T-helper 2 cell treated with Interferon-gamma antibody and Interleukin-4, amounts not matched to agents 100 ng/mL and 5 ng/mL, for 36 hours (primary cell): ENCODE measurements around the gene BFSP1. TPM values are rescaled to one million over a fixed set of nuclear protein-coding genes. Genes with fewer than 3 reads are reported as not detected.

Experiments used
- intact Hi-C: fragments of 100-400 bp; cut with micrococcal nuclease; formaldehyde crosslinking; loops from one replicate; pipeline ENCODE4 v1.15.1; 2023
- total RNA-seq: library from RNA; stranded (reverse); gene quantifications from 2 replicates; pipeline ENCODE4 v1.2.3, GENCODE V29; 2022

BFSP1 gene
- total RNA-seq, 1 donor from 2014 or later: 3.7 TPM

- intact Hi-C loops: no loop called here
These were observed 27.2 kb upstream of the BFSP1 start for GRCh38 chr20:17558154-17558940.

DNA sequence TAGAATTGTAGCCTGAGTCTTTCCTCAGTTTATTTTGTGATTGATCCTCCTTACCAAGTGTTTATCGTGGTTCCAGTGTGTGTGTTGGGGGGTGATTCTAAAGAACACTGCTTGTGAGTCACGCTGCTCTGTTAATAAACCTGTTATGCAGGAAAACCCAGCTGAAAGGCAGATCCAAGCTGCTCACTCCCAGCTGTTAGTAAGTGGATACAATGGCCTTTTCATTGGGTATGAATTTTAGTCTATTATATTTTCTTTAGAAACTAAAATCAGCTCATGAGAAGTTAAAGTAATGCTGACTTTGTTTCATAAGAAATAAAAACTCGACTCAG, 26.5 kb upstream of the BFSP1 start:
- intact Hi-C loops: no loop called here

- intact Hi-C loops: no loop called here
These were observed 25.9 kb upstream of the BFSP1 start for GRCh38 chr20:17556837-17557674.

DNA sequence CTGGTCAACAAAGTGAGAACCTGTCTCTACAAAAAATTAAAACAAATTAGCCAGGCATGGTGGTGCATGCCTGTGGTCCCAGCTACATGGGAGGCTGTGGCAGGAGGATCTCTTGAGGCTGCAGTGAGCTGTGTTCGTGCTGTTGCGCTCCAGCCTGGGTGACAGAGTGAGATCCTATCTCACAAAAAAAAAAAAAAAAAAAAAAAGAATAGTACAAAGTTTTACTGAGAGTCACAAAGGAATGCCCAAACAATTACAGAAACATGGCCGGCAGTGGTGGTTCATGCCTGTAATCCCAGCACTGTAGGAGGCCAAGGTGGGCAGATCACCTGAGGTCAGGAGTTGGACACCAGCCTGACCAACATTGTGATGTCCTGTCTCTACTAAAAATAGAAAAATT, 23.9 kb upstream of the BFSP1 start:
- intact Hi-C loops: no loop called here

GRCh38 chr20:17549131-17549530, 18.0 kb upstream of the BFSP1 start:
- intact Hi-C loops: no loop called here

DNA sequence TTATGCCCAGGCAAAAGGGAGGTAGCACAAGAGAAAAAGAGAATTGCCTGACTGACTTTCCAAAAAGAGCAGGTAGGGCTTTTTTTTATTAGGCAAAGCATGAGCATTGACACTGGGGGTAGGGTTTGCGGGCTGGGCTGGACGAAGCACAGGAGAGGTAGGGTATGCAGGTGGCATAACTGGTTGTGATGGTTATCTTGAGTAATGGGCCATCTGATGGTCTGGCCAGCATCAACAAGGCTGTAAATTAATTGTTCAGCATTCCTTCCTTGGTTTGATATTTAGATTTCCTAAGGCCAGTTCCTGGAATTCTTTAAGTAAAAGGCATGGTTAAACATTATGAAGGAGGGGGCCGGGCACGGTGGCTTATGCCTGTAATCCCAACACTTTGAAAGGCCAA, 13.9 kb upstream of the BFSP1 start:
- intact Hi-C loops: no loop called here

- intact Hi-C loops: no loop called here
These were observed 12.5 kb upstream of the BFSP1 start for GRCh38 chr20:17543531-17544131.

DNA sequence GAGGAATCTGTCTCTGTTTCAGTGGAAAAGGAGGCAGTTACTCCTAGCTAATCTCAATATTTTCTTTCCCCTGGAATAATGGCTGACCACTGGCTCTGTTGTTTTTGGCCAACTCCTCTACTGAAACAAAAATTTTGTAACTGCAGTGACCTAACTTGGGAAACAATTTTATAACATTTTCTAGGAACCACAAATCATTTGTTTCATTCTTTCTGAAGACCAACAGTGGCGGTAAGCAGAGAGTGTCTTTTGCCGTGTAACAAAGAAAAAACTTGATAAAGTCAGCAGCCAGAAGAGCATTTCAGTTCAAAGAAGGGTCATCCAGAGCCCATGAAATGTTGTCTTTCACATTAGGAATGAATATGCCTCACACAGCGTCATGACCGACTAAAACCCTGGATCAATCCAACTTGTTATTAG, 11.8 kb upstream of the BFSP1 start:
- intact Hi-C loops: no loop called here

DNA sequence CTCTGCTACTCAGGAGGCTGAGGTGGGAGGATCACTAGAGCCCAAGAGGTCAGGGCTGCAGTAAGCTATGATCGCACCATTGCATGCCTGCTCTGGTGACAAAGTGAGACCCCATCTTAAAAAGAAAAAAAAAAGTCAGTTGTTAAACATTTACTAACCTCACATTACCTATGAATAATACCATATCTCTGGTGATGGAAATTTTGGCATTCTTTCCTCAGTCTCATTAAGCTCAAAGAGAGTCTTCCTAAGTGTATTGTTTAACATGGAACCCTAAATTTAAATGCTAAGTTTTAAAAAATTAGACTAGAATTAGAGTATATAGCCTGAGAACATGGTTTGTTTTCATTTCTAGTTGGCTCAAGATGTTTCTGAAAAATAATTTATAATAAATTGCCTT, 11.3 kb upstream of the BFSP1 start:
- intact Hi-C loops: no loop called here

DNA sequence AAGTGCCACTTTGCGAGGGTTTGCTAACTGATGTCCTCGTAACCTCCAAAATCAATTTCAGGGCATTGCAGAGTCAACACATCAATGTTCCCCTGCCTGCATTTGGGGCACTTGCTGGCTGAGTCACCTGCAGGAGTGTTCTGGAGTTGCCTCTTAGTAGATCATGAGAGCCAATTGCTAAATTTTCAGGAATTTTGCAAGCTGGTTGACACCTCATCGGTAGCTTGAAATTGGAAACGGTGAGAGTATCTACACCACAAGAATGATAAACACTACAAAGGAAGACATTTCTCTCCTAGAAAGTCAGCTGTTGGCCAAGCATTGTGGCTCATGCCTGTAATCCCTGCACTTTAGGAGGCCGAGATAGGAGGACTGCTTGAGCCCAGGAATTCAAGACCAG, 10.8 kb upstream of the BFSP1 start:
- intact Hi-C loops: no loop called here

- intact Hi-C loops: no loop called here
These were observed 10.4 kb upstream of the BFSP1 start for GRCh38 chr20:17541596-17541995.

DNA sequence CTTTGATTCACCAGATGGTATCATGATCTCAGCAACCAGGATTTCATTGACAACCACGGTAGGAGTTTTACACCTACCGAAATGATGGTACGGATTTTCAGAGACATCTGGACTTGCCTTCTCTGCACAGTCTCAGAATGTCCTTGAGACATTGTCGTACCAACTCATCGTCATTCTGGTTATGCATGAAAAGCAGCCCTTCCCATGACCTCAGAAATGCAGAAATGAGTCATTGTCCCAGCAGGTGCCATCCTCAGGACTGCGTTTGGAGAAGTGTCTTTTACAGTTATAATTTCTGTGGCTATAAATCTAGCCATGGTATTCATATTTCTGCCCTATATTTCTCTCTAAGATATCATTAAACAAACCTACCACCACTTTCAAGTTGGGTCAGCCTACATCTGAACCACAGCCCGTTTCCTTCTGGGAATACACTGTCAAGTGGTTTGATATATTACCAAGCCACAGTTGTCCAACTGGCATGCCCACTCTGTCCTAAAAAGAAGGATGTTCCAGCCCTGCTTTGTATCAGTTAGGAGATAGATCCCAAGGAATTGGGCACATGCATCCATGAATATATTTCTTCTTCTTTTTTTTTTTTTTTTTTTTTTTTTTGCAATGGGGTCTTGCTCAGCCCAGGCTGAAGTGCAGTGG, 7.5 kb upstream of the BFSP1 start:
- intact Hi-C loops: no loop called here

- intact Hi-C loops: loop anchor here (1.0 to 2.0 kb wide), 5 partner anchors 33 to 458 kb away; partner anchors contain the start of gene DSTN
These were observed 6.8 kb upstream of the BFSP1 start for GRCh38 chr20:17537959-17538358.

- intact Hi-C loops: loop anchor here (1.0 to 2.0 kb wide), 5 partner anchors 32 to 459 kb away; partner anchors contain the start of gene DSTN
These were observed 5.8 kb upstream of the BFSP1 start for GRCh38 chr20:17536944-17537444.

DNA sequence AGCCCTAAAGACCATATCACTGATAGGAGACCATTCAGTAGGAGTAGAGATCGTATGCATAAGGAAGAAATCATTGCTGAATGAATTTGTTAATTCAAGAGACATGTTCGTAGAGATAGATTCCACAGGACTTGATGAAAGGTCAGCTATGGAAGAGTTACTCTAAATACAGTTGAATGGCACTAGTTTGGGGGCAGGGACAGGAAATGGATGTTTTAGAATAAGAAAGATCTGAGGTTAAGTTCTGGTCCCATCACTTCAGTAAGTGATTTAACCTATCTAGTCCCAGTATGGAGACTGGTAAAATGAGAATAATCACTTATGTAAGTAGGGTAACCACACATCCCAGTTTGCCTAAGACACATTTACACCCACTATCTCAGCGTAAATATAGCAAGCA, 2.9 kb upstream of the BFSP1 start:
- intact Hi-C loops: no loop called here

DNA sequence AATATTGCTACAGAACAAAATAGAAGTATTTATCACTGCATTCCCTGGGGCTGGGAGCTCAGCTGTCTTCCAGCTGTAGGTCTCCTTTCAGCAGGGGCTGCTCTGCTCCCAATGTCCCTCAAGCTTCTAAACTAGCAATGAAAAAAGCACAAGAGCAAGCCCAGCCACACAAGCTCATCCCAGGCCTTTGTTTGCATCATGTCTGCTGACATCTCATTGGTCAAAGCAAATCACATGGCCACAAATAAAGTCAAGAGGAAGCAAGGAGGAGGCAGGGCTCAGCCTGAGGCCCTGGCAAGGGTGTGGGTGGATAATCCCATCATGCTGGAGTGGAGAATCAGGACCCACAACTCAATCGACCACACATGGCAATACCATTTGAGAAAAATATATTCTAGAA, 2.2 kb upstream of the BFSP1 start:
- intact Hi-C loops: no loop called here

DNA sequence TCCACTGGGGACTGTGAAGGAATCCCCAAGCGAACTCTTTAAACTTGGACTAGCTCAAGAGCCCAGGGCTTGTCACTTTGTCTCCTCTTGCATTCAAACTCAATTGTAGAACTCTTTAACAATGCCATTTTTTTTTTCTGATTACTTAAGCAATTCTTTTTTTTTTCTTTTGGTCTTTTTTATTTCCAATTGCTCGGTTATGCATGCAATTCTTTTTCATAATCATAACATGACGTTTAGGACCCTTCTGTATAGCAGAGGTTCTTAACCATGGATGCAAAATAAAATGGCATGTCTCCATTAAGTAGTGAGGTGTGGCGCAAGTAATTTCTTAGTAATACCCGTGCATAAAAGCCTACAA, 466 bp upstream of the BFSP1 start:
- intact Hi-C loops: loop anchor here (1.0 to 2.0 kb wide), 2 partner anchors 151 to 437 kb away; partner anchors contain the start of genes MGME1, RRBP1 and SNX5

DNA sequence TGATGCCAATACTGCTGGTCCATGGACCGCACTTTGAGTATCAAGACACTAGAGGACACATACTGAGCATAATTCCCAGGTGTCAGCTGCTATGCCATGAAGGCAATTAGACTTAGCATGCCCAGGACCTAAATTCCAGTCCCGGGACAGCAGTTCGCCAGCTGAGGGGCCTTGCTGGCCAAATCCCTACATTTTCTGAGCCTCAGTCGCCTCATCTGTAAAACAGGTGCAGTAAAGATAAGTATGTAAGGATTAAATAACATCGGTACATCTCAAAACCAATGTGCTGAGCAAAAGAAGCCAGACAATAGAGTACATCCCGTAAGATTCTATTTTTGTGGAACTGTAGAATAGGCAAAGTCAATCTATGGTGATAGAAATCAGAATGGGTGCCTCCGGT, 1.0 kb downstream of the BFSP1 start:
- intact Hi-C loops: loop anchor here (1.0 to 2.0 kb wide), 2 partner anchors 25 to 439 kb away; partner anchors contain the start of genes MGME1 and SNX5

DNA sequence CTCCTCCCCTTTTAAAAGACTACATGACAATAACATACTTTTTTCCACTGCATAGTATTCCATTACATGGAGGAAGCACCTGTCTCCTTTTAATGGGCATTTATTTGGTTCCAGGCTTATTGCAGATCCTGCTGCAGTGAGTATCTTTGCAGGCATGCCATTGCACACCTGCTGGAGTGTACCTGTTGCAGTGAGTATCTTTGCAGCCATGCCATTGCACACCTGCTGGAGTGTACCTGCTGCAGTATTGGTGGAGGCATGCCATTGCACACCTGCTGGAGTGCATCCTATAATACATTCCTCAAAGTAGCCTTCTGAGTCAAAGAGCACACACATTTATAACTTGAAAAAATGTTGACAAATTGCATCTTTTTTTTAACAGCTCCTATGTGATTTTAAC, 1.6 kb downstream of the BFSP1 start:
- intact Hi-C loops: no loop called here

DNA sequence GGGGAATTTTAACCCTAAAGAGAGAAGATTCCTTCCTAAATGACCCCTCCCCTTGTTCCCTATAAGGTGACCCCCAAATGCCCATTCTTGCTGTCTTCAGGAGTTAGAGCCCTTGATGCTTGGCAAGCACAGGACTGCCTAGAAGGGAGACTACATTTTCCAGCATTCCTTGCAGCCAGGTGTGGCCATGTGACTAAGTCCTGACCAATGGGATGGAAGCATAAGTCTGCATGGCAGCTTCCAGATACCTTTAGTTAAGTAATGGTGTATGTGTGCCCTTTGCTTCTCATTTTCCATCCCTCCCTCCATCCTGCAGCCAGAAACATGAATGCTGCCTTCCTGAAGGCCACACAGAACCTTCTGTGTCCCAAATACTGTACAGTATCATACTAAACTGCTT, 5.5 kb downstream of the BFSP1 start:
- intact Hi-C loops: no loop called here

DNA sequence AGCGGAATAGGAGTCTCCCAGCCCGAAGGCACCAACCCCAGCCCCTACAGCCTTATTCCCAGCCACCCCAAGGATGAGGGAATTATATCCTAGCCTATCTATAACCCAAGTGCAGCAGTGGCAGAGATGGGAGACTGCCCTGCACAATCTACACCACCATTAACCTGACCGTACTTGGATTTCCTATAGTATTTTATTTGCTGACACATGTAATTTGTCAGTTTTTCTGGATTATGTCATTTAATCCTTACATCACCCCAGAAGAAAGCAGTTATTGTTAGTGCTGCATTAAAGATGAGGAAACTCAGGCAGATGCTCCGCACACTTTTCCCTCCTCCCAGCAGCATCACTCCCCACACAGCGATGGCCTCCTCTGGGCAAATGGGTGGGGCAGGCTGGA, 6.0 kb downstream of the BFSP1 start:
- intact Hi-C loops: no loop called here
